ENCODE measurements around the gene SLC4A2.

Gene SLC4A2

DNA sequence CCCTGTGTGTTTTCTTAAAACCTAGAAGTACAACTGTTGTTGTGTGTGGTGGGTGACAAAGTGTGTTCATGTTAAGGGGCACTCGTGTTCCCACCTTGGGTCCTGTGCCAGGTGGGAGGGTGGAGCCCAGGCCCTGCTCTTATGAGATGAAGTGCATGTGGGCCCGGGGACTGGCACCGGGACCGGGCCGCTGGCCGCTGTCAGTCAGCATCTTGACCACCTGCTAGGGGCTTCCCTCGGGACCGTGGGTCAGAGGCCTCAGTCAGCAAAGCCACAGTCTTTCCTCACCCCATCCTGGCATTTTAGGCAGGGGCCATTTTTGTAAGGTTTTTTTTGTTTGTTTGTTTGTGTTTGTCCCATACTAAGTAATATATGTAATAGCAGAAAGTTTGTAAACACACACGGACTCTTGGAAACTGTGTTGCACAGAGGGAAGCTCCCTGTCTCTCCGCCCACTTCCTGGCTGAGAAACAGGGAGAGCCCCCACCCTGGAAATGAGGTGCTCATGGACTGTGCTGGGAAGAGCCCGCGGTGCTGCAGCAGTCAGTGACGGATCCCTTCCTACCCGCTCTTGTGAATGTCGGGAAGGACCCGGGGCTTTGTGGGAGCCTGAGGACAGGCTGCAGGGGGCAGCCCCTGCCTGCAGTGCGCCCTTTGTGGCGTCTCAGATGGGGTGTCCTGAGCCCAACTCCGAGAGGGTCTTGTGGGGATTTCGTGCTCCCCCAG lies 40.3 kb downstream of the SLC4A2 start:
- no peak for DNase-seq (ENCODE audit: low read depth, low spot score)
- CTCF ChIA-PET, result interaction anchor here (1.2 to 5.6 kb wide), 2 partner anchors 12 kb away, joined by 3 to 52 read pairs; no protein-coding TSS in a partner anchor
- H3K4me3 ChIP-seq (ENCODE audit: low read depth, low read length), result no peak overlapping the region
- TF ChIP-seq, protein P1, sequence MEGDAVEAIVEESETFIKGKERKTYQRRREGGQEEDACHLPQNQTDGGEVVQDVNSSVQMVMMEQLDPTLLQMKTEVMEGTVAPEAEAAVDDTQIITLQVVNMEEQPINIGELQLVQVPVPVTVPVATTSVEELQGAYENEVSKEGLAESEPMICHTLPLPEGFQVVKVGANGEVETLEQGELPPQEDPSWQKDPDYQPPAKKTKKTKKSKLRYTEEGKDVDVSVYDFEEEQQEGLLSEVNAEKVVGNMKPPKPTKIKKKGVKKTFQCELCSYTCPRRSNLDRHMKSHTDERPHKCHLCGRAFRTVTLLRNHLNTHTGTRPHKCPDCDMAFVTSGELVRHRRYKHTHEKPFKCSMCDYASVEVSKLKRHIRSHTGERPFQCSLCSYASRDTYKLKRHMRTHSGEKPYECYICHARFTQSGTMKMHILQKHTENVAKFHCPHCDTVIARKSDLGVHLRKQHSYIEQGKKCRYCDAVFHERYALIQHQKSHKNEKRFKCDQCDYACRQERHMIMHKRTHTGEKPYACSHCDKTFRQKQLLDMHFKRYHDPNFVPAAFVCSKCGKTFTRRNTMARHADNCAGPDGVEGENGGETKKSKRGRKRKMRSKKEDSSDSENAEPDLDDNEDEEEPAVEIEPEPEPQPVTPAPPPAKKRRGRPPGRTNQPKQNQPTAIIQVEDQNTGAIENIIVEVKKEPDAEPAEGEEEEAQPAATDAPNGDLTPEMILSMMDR (IDR thresholded peaks at IDR 0.05; ENCODE audit: insufficient read depth, low read length, missing control alignments), result no peak
- POLR2A ChIA-PET, result no interaction called here

DNA sequence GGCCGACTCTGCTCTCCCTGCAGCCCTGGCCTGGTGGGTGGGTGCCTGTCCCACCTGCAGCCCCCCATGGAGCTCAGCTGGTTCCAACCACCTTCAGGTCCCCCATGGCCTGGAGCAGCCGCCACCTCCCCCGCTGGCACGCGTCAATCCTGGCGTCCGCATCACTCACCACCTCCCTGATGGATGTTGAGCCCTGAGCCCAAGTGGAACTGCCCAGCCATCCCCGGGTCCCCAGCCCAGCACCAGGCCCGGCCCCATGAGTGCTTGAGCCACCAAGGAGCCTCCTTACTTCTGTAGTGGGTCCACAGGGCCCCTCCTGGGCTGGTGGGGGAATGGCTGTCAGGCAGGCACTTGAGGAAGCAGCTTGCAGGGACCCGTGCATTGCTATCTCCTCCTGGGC lies 41.5 kb downstream of the SLC4A2 start:
- ChIA-PET POLR2A (no interaction called here), CTCF (interaction anchor here (1.0 to 5.6 kb wide), 3 partner anchors 10 to 13 kb away, joined by 3 to 52 read pairs (median 4); no protein-coding TSS in a partner anchor)
- no peak overlapping the region for H3K4me3 ChIP-seq (ENCODE audit: low read depth, low read length)
- DNase-seq (ENCODE audit: low read depth, low spot score), result no peak
- TF ChIP-seq, protein P1 (IDR thresholded peaks at IDR 0.05; ENCODE audit: insufficient read depth, low read length, missing control alignments), result no peak

DNA sequence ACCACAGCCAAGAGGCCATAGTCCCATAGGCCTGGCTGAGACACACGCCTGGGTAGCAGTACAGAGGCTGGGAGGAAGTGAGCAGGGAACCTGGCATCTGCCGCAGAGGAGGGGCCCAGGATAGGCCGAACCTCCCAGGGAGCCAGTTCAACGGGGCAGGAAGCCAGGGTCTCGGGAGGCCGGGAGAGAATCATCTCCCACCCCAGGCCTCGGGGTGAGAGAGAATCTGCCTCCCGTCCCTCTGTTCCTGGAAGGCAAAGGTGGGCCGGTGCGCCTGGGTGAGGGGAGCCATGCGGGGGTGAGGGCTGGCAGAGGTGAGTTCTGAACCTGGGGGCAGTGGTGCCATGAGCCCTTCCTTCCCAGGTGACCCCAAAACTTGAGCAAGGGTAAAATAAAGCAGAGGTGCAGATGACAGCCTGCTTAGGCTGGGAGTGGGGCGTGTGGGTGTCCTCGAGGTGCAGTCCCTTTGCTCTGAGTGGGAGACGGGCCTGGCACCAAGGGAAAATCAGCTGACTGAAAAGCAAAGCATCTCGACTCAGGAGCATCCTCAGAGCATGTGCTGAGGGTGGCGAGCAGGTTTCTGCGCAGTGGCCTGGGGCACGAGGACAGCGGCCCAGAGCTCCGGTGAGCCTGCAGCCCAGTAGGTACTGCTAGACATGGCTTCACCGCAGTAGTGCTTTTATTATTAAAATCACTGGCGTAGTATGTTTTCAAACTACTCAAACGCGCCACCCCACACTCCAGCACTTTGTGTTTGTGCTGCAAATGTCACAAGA lies 42.4 kb downstream of the SLC4A2 start:
- no peak for DNase-seq (ENCODE audit: low read depth, low spot score)
- TF ChIP-seq, protein P1 (IDR thresholded peaks at IDR 0.05; ENCODE audit: insufficient read depth, low read length, missing control alignments), result no peak
- no peak overlapping the region for H3K4me3 ChIP-seq (ENCODE audit: low read depth, low read length)
- CTCF ChIA-PET, result interaction anchor here (2.2 to 16.7 kb wide), 3 partner anchors 10 to 84 kb away, joined by 12 to 347 read pairs (median 52); partner anchors contain the start of genes AGAP3, FASTK and TMUB1
- POLR2A ChIA-PET, result interaction anchor here (0.7 kb wide), 1 partner anchor 65 kb away, joined by 7 read pairs; no protein-coding TSS in a partner anchor

DNA sequence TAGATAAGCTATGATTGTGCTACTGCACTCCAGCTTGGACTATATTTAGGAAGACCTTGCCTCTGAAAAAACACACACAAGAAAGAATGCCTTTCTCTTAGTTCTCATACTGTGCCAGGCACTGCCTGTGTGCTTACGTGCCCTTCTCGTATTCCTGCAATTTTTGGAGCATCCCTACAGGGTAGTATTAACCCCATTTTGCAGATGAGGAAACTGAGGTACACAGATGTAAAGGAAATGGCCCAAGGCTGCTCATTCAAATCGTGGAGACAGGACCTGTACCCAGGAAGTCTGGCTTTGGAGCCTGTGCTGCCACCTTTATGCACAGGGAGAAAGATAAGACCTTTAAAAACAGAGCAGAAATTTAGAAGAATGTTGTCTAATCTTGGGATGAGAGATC lies 43.6 kb downstream of the SLC4A2 start:
- ChIA-PET POLR2A (no interaction called here), CTCF (interaction anchor here (0.9 to 16.7 kb wide), 4 partner anchors 9 to 85 kb away, joined by 8 to 347 read pairs (median 32); partner anchors contain the start of genes AGAP3, FASTK and TMUB1)
- no peak overlapping the region for H3K4me3 ChIP-seq (ENCODE audit: low read depth, low read length)
- TF ChIP-seq, protein P1 (IDR thresholded peaks at IDR 0.05; ENCODE audit: insufficient read depth, low read length, missing control alignments), result no peak
- DNase-seq (ENCODE audit: low read depth, low spot score), result no peak

DNA sequence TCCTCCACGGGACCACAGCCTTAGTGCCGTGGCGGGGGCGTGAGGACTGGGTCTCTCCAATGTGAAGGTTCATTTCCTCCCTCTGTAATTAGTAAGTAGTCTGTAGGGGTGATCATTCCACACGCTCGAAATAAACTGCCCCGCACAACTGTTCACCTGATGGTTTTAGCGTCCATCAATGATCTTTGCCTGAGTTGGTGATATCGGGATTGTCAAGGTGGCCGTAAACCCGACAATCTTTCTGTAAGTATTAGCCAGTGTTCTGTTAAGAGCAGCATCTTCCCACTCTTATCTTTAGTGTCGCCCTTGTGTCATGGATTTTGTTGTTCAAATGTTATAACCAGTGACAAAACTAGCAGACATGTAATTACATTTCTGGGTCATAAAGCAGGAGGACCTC lies 44.6 kb downstream of the SLC4A2 start:
- DNase-seq (ENCODE audit: low read depth, low spot score), result no peak
- no peak overlapping the region for H3K4me3 ChIP-seq (ENCODE audit: low read depth, low read length)
- ChIA-PET POLR2A (no interaction called here), CTCF (interaction anchor here (1.1 to 16.7 kb wide), 6 partner anchors 8 to 94 kb away, joined by 3 to 347 read pairs (median 32); partner anchors contain the start of genes AGAP3, FASTK and TMUB1)
- TF ChIP-seq, protein P1 (IDR thresholded peaks at IDR 0.05; ENCODE audit: insufficient read depth, low read length, missing control alignments), result no peak
